Hepatocyte (in vitro differentiated cells): Measurements from ENCODE around the gene TRAPPC8.

ENCODE experiments used
- EZH2 ChIP-seq: fragments of 200-600 bp; sonication (generic); IDR thresholded peaks from 2 replicates; pipeline ENCODE4 v1.6.1; 2016; ENCODE audit warnings: antibody characterized with exemption, mild to moderate bottlenecking, borderline replicate concordance
- TF ChIP-seq, protein P1 (sequence below): fragments of 200-600 bp; sonication (generic); IDR thresholded peaks from 2 replicates; pipeline ENCODE4 v1.5.1; 2016; ENCODE audit warnings: antibody characterized with exemption, mild to moderate bottlenecking; ENCODE audit not compliant: poor library complexity

DNA sequence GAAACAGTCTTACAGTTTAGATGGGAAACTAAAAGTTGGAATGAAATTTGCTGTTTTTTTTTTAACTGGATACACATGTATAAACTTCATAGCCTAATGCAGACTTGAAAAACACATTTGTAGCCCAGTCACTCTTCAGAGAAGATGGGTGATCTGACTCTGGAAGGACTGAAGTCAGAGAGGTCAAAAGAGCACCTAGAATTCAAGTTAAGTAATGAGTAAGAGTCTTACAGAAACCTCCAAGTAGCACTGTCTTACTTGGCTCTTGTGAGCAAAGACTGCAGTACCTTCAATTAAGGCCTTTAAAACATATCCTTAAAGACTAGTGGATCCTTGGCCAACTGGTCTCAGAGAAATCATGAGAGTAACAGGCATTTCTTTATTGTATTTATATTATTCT is 41.9 kb downstream of the TRAPPC8 start:
- TF ChIP-seq, protein P1, sequence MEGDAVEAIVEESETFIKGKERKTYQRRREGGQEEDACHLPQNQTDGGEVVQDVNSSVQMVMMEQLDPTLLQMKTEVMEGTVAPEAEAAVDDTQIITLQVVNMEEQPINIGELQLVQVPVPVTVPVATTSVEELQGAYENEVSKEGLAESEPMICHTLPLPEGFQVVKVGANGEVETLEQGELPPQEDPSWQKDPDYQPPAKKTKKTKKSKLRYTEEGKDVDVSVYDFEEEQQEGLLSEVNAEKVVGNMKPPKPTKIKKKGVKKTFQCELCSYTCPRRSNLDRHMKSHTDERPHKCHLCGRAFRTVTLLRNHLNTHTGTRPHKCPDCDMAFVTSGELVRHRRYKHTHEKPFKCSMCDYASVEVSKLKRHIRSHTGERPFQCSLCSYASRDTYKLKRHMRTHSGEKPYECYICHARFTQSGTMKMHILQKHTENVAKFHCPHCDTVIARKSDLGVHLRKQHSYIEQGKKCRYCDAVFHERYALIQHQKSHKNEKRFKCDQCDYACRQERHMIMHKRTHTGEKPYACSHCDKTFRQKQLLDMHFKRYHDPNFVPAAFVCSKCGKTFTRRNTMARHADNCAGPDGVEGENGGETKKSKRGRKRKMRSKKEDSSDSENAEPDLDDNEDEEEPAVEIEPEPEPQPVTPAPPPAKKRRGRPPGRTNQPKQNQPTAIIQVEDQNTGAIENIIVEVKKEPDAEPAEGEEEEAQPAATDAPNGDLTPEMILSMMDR = no peak
- no peak for TF ChIP-seq EZH2
